ENCODE measurements around the gene CAMK1.
A peak's percentile ranks its signal among the peaks of the same experiment; 100 is the strongest.
"Not testable (repeated sequence)": the region's sequence is repeated elsewhere in the genome, so short reads cannot be mapped to it uniquely, and the experiment has no call there.

The CAMK1 gene

GRCh38 chr3:9771007-9771406 is 1.3 kb upstream of the CAMK1 start:
- DNase-seq (ENCODE audit: low spot score) = not testable (repeated sequence)

- DNase-seq (ENCODE audit: low spot score) = no peak
Observed at GRCh38 chr3:9770276-9770812, 597 bp upstream of the CAMK1 start.

DNA sequence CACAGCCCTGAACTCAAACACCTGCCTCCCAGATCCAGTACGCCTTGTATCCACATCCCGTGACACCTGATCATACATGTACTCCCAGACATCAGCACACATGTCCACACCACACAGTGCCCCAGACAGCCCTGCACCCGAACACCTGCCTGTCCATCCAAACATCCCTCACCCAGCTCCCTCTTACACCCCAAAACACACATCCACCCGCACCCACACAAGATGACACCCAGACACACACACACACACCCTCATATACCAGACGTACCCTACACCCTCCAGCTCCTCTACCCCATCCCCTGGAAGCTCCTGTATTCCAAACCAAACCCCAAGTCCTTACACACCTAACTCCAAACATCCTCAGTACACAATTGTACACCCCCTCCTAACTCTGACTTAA is 735 bp downstream of the CAMK1 start:
- no peak for DNase-seq (ENCODE audit: low spot score)

DNA sequence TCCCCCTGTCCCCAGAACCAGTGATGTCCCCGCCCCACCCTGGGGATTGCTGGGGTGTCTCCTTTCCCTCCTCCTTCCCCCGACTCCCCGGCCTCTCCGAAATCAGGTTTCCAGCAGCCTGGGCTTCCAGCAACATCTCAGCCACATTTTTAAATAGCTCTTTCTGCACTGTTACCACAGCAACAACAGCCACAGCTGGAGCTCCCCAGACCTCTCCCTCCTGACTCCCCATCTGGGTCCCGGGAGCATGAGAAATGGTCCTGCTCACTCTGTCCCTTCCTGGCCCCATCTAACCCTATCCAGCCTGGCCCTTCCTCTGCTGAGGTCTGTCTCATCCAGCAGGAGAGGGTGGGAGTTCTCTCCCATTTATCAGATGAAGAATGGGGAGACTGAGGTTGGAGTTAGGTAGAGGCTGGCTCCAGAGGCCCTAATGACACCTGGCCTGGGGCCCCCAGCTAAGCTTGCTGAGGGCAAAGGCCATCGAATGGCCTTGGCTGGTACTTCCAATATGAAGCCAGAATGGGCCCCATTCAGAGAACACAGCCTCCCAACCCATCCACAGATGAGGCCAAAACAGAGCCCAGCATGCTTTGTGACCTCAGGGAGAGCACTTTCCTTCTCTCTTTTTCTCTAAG is 1.5 kb downstream of the CAMK1 start:
- DNase-seq (ENCODE audit: low spot score) = no peak

GRCh38 chr3:9767418-9767817 is 2.3 kb downstream of the CAMK1 start:
- DNase-seq (ENCODE audit: low spot score) = no peak

GRCh38 chr3:9765865-9766264 is 3.9 kb downstream of the CAMK1 start:
- DNase-seq (ENCODE audit: low spot score) = no peak

DNA sequence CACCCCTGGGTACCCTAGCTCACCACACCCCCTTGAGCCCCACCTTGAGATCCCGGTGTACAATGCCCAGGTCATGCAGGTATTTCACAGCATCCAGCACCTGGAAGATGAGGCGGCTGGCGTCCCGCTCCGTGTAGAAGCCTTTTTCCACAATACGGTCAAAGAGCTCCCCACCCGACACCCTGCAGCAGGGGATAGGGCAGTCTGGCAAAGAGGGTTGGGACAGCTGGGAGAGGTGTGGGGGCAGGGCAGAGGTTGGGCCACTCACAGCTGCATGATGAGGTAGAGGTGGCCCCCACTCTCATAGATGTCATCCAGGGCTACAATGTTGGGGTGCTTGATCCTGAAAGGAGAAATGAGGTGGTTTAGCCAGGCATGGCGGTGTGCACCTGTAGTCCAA is 6.9 kb downstream of the CAMK1 start:
- no peak for DNase-seq (ENCODE audit: low spot score)

DNA sequence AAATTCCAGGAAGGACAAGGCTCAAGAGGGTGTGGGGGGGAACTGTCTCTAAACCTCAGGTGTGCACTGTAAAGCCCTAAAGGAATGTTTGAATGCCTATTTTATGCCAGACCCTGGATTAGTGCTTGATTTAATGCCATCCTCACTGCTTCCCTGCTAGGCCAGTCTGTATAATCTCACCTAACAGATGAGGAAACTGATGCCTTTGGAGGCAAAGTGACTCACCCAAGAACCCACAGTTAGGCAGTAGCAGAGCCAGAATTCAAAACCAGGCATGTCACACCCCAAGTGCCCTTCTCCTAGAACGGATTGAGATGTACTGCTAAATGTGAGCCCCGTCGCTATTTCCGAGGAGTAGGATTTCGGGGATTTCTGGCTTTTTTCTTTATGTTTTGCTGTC is 7.8 kb downstream of the CAMK1 start:
- DNase-seq (ENCODE audit: low spot score) = no peak

GRCh38 chr3:9760779-9761505 is 8.8 kb downstream of the CAMK1 start:
- no peak for DNase-seq (ENCODE audit: low spot score)

- DNase-seq (ENCODE audit: low spot score) = no peak
Observed at GRCh38 chr3:9757427-9757826, 12.3 kb downstream of the CAMK1 start.

DNA sequence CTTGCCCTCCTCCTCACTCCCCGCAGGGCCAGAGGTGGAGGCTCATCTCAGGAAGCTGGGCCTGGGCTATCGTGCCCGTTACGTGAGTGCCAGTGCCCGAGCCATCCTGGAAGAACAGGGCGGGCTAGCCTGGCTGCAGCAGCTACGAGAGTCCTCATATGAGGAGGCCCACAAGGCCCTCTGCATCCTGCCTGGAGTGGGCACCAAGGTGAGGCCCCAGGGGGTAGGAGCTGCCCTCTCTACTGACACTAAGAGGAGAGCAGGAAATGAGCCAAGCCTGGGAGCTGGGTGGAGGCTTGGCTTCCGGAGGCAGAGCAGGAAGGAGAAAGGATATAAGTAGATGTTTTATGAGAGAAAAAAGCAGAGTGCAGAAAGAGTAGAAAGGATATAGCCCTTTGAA is 15.1 kb downstream of the CAMK1 start:
- DNase-seq (ENCODE audit: low spot score) = no peak

- DNase-seq (ENCODE audit: low spot score) = no peak
Observed at GRCh38 chr3:9750556-9751411, 19.0 kb downstream of the CAMK1 start.

- DNase-seq (ENCODE audit: low spot score) = peak; percentile 97
Observed at GRCh38 chr3:9749645-9750555, 19.8 kb downstream of the CAMK1 start, which contains the start of gene OGG1. Gene OGG1 (plus strand): TSS chr3:9749952. CDS start chr3:9750287, 335 bp downstream.

GRCh38 chr3:9749296-9749644 is 20.5 kb downstream of the CAMK1 start:
- DNase-seq (ENCODE audit: low spot score) = no peak

DNA sequence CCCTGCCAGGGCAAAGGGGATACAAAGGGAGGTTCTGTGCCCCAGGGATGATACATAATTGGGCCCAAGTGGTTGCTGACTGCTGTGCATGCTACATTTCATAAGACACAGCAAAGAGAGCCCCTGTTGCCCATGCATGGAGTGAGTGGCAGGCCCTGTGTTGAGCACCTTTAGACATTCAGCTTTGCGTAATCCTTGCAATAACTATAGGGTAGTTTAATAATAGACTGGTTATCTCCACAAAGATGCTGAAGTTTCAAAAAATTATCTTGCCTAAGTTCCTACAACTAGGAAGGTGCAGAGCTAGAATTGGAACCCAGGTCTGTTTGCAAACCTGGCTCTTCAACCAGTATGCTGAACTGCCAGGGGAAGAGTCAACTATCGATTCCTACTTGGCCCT is 21.7 kb downstream of the CAMK1 start:
- no peak for DNase-seq (ENCODE audit: low spot score)

DNA sequence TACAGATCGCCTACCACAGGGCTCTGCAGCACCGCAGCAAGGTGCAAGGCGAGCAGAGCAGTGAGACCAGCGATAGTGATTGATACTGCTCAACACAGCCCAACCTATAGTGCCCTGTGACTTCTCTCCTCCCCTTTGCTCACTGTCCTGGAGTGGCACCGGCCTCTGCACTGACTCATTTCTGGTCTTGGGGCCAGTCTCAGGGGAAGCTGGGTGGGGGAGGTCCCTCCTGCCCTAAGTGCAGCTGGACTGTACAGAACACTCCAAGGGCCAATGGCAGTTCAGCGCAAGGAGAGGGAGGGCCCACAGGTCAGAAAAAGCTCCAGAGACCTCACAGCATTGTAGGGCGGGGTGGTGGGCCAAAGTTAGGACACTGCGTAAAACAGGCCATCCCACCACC is 22.5 kb downstream of the CAMK1 start:
- no peak for DNase-seq (ENCODE audit: low spot score)

DNA sequence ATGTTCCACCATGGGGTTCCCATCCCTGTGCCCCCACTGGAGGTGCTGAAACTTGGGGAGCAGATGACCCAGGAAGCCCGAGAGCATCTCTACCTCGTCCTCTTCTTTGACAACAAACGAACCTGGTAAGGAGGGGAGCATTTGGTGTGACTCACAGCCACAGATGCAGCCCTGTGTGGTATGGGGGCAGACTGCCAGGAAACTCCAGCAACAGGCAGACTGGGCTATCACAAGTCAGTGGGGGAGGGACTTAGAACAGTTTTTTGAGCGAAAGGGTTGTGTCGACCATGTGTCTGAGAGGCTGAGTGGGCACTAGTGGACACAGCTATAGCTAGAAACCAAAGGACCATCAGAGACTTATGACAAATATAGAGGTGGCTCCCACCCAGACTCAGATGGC is 23.4 kb downstream of the CAMK1 start:
- no peak for DNase-seq (ENCODE audit: low spot score)

DNA sequence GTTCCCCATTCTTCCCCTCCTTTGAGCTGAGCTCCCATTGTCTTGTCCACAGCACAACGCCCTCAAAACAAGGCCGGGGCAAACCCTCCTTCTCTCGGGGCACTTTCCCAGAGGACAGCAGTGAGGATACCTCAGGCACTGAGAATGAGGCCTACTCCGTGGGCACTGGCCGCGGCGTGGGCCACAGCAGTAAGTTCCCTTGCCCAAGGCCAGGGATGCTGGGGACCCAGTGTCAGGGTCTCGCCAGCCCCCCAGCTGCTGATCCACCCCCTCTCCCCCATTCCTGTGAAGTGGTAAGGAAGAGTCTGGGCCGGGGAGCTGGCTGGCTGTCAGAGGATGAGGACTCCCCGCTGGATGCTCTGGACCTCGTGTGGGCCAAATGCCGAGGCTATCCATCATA is 24.2 kb downstream of the CAMK1 start:
- DNase-seq (ENCODE audit: low spot score) = no peak

GRCh38 chr3:9744162-9744561 is 25.6 kb downstream of the CAMK1 start:
- DNase-seq (ENCODE audit: low spot score) = no peak

DNA sequence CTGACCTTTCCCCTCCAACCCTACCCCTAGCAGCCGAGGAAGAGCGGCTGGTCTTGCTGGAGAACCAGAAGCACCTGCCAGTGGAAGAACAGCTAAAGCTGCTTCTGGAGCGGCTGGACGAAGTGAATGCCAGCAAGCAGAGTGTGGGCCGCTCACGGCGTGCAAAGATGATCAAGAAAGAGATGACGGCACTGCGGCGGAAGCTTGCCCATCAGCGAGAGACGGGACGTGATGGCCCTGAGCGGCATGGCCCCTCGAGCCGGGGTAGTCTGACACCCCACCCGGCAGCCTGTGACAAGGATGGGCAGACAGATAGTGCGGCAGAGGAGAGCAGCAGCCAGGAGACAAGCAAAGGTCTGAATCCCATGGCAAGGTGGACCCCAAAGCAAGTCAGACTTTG is 26.2 kb downstream of the CAMK1 start:
- no peak for DNase-seq (ENCODE audit: low spot score)

DNA sequence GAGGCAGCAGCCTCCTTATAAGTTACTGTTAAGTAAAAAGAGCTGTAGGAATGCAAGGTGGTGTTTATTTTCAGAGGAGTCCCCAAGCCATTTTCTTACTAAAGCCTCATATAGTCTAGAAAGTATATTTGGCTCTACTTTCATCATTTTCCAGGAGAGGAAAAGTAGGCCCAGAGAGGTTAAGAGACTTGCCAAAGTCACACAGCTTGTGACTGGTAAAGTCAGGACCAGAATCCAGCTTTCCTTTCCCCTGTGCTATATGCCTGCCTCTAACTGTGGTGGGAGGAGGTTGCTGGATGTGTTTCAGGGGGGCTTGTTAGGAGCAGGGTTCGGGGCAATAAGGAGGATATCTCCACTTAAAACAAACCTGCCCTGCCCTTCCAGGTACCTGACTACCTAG is 27.2 kb downstream of the CAMK1 start:
- no peak for DNase-seq (ENCODE audit: low spot score)

GRCh38 chr3:9739181-9739580 is 30.6 kb downstream of the CAMK1 start:
- no peak for DNase-seq (ENCODE audit: low spot score)

Data from LoVo (cell line).